GM19025 (cell line): ENCODE measurements around the gene TMEM132D.

Experiments
- ATAC-seq: cut with Tn5 transposase; IDR thresholded peaks from one replicate; pipeline ENCODE4 v1.9.1; 2021; ENCODE audit warnings: mild to moderate bottlenecking, low read depth, moderate library complexity; ENCODE audit not compliant: unreplicated experiment

Gene TMEM132D

GRCh38 chr12:129483111-129483893 is 420.5 kb downstream of the TMEM132D start:
- ATAC-seq, result no peak

GRCh38 chr12:129481921-129482320 is 421.9 kb downstream of the TMEM132D start:
- ATAC-seq, result no peak

DNA sequence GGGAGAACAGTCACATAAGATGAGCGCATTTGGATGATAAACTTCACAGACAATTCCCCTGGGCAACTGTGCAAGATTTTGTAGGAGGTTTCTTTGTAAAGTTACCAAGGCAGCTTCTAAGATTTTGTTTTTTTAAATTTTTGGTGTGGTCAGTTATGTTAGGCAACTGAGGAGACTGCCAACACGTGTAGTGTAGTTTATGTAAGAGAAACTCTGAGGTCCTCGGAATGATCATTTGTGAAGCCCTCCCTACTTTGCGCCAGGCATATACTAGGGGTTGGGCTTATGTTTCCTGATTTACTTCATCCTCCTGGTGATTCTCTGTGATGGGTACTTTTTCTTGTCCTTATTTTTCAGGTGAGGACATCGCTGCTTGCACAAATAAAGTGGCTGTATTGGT is 433.6 kb downstream of the TMEM132D start:
- no peak for ATAC-seq

DNA sequence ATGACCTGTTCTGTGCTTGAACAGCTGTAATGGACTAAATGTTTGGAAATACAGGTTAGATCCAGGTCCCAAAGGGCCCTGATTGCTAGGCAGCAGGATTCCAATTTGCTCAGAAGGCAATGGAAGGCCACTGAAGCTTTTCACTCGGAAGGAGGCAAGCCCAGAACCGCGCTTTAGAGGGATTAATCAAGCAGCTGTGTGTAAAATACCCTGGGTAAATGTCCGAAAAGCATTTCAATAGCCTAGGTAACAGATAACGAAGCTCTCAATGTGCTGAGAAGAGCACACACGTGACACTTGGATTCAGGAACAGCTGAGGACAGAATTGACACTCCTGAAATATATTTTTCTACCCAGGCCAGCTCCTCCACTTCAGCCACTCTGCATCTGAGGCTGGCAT is 436.1 kb downstream of the TMEM132D start:
- ATAC-seq, result no peak

DNA sequence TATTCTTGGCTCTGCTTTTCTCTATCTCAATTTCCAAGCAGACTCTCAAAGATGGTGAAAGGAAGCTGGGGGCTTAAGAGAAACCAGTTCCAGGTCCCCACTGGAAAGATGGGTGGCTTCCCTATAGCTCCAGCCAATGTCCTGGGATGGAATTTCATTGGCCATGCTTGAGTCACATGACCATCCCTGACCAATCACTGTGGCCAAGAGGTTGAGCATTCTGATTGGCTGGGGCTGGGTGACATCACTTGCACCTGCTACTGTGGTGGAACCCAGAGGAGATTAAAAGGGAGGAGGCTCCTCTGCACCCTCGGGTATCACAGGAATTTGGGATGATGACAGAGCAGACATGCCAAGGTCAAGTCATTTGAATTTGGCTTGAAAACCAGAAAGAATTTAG is 436.5 kb downstream of the TMEM132D start:
- ATAC-seq, result no peak

- ATAC-seq, result no peak
These were observed 437.3 kb downstream of the TMEM132D start for GRCh38 chr12:129466499-129466898.

DNA sequence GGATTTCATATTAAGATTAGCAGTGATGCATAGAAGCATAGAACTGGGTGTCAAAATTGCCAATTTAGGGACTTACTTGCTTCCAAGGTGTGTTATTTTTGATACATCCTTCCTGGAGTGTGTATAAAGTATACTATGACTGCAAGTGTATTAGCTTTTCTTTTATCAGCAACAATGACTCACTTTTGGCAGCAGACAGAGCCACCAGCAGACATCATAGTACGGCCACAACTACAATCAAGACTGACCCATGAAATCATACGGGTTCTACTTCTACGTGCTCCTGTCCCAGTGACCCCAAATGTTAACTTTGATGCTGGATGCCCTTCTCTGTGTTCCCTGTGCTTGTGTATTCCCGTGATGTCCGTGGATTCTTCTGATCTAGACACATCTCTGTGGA is 443.9 kb downstream of the TMEM132D start:
- no peak for ATAC-seq

DNA sequence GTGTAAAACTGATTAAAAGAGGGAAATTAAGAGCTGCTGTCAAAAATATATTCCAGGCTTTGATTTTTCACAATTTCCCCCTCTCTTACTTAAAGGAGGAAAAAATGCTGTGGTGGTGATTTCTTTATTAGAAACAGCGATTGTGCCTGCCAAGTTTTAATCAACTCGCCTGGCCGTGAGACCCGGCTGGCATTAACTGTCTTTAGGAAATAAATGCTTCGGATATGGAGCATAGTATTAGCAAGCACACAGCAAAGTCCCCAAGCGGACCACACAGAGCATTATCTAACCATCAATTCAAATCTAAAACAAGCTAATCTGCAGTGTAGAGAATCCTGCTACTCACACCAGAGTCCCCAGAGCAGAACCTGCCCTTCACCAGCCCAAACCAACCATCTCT is 457.1 kb downstream of the TMEM132D start:
- ATAC-seq, result no peak

DNA sequence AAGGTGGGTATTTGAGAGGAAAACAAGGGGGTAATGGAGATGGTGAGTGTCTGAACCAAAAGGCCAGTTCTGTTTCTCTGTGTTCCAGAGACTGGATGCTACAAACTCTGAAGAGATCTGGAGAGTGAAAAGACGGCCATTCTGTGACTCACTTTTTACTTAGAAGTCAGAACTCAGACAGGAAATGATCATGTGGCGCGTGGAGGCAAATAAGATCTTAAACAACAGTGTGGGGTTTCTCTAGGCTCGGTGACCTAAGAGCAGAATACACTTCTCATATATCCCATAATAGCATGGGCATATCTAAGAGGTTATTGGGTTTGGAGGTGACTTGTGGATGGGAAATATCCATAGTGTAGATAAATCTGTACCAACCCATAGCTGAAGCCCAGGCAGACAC is 463.5 kb downstream of the TMEM132D start:
- no peak for ATAC-seq

DNA sequence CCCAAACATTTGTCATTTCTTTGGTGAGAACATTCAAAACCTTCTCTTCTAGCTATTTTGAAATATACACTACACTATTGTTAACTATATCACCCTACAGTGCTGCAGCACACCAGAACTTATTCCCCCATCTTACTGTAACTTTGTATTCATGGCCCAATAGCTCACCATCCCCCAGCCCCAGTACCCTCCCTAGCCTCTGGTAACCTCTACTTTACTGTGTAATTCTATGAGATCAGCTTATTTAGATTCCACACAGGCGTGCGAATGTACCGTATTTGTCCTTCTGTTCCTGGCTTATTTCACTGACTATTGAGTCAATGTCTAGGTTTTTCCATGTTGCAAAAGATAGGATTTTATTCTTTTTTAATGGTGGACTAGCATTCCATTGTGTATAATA is 469.0 kb downstream of the TMEM132D start:
- no peak for ATAC-seq

DNA sequence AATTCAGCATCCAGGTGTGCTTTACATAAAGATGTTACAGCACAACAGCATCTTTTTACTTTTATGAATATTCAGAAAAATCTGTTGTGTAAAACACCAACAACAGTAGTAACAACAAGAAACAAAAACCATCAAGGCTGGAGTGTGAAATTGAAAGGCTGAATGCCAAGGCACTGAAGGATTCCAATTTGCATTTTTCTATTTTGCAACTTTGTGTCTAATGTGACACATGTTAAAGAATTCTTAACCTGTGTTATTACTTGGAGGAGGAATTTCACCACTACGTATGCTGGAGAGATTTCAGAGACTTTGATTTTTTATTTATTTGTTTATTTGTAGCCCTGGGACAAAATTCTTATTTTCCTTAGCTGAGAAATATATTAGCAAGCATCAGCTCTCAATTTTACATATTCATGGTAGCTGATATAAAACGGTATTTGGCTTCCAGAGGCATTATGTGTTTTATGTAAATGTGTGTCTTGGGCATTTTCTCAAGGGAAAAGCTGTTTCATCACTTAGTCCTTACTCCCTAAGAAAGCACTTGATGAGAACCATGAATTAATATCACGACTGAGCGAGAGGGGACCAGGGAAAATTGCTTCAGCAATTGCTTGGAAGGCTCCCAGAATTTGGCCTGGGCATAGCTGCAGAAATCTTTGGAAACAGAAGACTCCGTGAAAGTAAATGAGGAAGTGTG is 475.4 kb downstream of the TMEM132D start:
- no peak for ATAC-seq

DNA sequence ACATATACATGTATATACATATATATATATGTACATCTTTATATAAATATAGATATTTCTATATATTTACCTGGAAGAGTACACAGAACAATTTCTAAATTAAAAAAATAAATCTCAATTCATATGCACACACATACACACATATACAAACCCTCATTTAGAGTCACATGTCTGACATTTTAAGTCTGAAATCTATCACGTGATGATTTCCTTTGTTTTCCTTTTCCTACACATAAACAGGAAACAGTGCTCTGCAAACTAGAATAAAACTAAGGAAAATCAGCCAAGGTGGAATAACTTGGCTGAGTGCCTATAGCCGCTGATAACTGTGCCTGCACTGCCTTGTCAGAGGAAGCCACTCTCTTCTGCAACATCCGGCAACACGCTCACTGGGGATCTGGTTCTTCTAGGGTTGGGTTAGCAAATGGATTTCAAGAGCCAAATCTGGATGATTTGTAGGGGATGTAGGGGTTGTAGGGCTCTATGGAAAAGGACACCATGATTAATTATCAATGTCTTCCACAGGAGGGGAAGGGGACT is 480.7 kb downstream of the TMEM132D start:
- ATAC-seq, result no peak

- no peak for ATAC-seq
These were observed 490.5 kb downstream of the TMEM132D start for GRCh38 chr12:129413295-129413694.

DNA sequence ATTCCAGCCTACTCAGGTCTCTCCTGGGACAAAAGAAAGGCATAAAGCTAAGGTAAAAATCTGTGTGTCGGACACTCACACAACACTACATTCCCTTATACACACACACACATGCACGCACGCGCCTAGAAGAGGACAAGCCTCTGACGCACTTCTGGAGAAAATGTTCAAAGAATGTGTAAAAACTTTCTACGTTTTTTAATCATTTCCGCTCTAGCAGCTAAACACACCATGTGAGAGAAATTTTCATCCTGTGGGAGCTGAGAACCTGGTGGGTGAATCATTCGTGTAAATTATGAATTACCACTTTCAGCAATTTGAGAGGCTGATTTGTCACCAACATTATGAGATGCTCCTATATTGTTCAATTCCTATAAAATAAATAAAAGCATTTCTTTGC is 494.5 kb downstream of the TMEM132D start:
- no peak for ATAC-seq

GRCh38 chr12:129404556-129404955 is 499.3 kb downstream of the TMEM132D start:
- ATAC-seq, result no peak

DNA sequence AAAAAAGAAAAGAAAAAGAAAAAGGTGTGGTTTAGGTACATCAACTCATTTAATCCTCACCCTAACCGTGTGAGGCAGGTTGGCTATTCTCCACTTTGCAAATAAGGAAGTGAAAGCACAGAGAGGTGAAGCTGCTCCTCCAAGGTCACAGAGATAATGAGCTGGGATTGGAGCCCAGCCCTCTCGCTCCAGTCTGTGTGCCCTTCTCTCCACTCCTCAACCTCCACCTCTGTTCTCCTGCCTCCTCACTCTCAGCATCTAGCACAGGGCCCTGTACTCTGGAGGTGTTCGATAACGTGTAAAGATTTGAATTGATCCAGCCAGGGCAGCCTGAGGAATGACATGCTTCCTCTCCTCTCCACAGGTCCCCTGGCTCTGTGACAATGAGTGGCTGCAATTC is 502.3 kb downstream of the TMEM132D start:
- ATAC-seq, result no peak

- ATAC-seq, result no peak
These were observed 509.5 kb downstream of the TMEM132D start for GRCh38 chr12:129394177-129394825.

GRCh38 chr12:129393357-129393937 is 510.4 kb downstream of the TMEM132D start:
- ATAC-seq, result no peak

GRCh38 chr12:129385637-129385990 is 518.2 kb downstream of the TMEM132D start:
- ATAC-seq, result no peak

DNA sequence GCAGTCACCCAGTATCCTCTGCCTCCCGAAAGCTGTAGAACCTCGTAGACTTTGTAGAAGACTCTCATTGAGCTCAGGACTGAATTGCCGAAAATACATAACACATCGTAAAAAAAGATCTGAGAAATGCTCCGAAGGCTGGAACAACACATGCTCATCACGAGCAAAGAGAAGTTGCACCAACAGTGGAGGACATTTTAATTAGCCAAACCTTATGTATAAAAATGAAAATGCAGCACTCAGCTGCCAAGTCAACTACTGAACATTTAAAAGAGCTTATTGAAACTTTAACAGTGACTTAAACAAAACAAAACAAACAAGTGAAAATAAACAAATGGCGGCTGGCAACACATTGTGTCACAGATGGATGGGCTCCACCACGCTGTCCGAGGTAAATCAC is 519.9 kb downstream of the TMEM132D start:
- no peak for ATAC-seq

DNA sequence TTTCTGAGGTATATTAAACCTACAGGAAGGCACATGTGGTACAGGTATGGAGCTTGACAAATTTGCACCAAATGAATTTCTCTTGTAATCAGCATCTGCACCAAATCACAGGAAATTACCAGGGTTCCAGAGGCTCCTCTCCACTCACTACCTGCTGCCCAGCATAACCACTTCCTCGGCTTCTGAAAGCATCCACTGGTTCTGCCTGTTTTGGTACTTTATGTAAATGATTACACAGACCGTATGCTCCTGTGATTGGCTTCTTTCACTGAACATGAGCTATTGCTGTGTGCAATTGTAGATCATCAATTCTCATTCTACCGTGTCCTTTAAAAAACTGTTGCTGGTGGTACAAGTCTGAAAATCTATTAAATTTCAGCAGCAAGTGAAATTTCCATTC is 522.1 kb downstream of the TMEM132D start:
- no peak for ATAC-seq
